SU-DHL-6 (cell line): ENCODE results near the gene SIRPA.

ENCODE experiments used
- EZH2phosphoT487 ChIP-seq: fragments of 200-600 bp; sonication (generic), shearing (Covaris generic); conservative IDR thresholded peaks from 2 replicates; pipeline ENCODE4 v1.6.1; 2018; ENCODE audit warnings: mild to moderate bottlenecking, antibody characterized with exemption, low read length, moderate library complexity, mixed read lengths
- TF ChIP-seq, protein P1 (sequence below): fragments of 200-600 bp; sonication (generic); IDR thresholded peaks from one replicate; pipeline ENCODE4 v1.5.1; 2017; ENCODE audit warnings: antibody characterized with exemption, mild to moderate bottlenecking, low read length, moderate library complexity; ENCODE audit not compliant: insufficient read depth, poor library complexity, severe bottlenecking

DNA sequence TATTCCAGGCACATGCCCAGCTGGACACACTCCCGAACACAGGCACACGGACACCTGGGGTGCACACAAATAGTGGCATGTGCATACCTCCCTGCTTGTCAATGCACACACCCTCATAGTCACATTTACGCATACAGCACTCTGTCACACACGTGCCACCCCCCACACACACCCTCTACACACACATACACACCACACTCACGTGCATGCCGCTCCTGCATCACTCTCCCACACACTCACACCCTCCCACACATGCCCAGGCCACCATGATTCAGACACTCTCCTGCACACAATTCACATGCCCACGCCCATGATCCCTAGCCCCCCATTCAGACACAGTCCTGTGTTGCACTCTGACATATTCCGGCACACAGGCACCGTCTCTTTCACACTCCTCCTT is 13.0 kb downstream of the SIRPA start:
- no peak for TF ChIP-seq EZH2phosphoT487
- TF ChIP-seq, protein P1, sequence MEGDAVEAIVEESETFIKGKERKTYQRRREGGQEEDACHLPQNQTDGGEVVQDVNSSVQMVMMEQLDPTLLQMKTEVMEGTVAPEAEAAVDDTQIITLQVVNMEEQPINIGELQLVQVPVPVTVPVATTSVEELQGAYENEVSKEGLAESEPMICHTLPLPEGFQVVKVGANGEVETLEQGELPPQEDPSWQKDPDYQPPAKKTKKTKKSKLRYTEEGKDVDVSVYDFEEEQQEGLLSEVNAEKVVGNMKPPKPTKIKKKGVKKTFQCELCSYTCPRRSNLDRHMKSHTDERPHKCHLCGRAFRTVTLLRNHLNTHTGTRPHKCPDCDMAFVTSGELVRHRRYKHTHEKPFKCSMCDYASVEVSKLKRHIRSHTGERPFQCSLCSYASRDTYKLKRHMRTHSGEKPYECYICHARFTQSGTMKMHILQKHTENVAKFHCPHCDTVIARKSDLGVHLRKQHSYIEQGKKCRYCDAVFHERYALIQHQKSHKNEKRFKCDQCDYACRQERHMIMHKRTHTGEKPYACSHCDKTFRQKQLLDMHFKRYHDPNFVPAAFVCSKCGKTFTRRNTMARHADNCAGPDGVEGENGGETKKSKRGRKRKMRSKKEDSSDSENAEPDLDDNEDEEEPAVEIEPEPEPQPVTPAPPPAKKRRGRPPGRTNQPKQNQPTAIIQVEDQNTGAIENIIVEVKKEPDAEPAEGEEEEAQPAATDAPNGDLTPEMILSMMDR: no peak
